ENCODE data around the gene CPT1A.

Gene CPT1A

DNA sequence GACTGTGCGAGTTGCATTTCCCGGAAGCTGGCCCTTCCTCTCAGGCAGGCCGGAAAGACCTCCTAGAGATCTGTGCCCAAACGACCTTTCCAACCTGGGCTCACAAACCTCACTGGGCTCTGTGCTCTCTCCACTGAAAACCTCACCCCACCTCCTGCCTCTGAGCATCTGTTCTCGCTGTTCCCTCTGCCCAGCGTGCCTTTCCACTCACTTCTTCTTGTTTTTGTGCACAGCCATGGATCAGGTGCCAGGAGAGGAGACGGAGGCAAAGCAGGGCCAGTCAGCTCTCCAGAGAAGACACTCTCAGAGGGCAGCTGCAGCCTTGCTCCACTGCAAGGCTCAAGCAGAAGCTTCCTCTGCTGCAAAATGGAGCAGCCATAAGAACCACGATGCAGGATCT lies 10.9 kb upstream of the CPT1A start:
- DNase-seq, result no peak

DNA sequence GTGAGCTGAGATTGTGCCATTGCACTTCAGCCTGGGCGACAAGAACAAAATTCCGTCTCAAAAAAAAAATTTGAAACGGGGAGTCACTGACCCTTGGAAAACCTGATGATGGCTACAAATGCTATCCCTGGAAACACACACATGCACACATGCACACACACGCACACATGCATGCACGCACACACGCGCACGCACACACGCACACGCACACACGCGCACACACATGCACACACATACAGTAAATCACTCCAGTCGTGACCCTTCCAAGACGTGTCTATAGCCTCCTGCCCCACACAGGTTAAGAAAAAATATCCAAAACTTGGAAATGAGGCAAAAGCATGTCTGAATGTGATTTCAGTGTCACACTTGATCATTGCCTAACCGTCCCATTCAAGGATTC lies 6.7 kb upstream of the CPT1A start:
- no peak for DNase-seq

DNA sequence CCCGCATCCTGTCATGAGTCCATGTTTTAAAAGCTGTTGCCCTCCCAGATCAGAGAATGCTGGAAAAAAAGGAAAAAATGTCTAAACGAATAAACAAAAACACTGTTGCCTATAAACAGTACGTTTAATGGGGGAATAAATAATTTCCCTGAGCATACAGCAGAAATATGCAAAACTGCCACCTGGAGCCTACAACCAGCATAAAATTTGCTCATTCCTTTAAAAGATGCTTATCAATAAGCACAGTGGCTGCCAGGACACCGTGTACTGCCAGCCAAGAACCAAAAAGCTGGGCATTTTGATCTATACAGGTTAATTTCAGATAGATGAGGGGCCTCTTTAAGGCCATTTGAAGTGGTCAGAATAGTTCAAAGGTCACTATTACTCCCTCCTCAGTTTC lies 5.7 kb upstream of the CPT1A start:
- no peak for DNase-seq

DNA sequence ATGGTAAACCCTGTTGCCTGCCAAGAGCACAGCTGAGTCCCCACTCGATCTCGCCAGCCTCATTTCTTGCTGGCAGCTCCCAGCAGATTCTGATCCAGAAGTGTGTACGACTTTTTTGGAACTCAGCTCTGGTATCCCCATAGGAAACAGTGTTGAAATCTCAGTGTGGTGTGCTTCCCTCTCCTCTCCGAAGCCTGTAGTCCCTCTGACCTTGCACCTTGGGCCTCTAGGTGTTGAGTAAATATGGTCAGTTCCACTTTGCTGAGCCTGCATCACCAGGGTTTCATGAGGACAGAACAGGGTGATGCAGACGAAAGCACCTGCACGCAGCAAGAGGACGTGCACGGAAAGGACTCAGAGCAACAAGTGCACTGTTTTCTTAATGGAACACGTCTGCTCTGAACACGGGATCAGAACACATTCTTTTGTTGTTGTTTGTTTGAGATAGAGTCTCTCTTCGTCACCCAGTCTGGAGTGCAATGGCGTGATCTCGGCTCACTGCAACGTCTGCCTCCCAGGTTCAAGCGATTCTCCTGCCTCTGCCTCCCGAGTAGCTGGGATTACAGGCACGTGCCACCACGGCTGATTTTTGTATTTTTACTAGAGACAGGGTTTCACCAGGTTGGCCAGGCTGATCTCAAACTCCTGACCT lies 3.8 kb upstream of the CPT1A start:
- no peak for DNase-seq

DNA sequence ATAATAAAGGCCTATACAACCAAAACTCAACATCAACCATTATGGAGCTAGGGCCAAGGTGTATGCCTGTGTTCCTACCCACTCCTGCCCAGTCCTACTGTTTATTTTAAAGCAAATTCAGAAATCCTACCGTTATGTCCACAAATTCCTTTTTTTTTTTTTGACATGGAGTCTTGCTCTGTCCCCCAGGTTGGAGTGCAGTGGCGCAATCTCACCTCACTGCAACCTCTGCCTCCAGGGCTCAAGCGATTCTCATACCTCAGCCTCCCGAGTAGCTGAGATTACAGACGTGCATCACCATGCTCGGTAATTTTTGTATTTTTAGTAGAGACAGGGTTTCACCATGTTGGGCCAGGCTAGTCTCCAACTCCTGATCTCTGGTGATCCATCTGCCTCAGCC lies 3.1 kb upstream of the CPT1A start:
- DNase-seq, result no peak

DNA sequence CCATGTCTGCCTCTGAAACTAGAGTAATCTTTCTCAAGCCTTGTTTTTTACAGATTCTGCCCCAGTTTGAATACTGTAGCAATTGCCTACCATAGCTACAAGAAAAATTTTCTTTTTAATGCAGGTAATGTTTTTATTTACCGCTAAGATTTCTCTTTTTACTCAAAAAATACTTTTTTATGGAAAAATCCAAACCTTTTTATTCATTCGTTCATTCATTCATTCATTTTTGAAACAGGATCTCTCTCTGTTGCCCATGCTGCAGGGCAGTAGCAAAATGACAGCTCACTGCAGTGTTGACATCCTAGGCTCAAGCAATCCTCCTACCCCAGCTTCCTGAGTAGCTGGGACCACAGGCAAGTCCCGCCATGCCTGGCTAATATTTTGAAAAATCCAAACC lies 2.7 kb upstream of the CPT1A start:
- DNase-seq, result no peak

DNA sequence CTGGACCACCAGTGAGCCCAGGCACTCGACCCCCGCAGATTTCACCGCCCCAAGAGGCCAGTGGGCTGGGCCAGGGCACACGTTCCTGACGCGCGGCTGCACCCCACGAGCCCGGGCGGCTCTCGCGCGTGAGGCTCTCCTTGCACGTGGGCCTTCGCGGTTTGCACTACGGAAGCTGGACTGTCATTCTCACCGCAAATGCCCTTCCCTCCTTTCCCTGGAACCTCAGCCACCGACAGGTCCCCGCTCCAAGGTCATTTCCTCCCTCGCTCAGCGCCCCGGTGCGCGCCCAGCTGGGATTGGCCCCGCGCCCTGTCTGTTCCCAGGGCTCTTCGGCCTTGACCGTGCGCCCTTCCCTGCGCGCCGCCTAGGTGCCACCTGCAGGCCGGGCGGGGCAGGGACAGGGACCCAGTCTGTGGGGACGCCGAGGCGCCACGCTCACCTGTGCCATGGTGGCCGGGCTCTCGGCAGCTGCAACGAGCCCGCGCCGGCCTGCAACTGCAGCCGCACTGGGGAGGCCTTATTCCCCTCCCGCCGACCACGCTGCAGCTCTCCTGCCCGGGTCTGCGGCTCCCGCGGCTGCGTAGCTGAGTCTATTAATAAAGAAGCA lies 2.1 kb upstream of the CPT1A start:
- peak; percentile 35 for DNase-seq

DNA sequence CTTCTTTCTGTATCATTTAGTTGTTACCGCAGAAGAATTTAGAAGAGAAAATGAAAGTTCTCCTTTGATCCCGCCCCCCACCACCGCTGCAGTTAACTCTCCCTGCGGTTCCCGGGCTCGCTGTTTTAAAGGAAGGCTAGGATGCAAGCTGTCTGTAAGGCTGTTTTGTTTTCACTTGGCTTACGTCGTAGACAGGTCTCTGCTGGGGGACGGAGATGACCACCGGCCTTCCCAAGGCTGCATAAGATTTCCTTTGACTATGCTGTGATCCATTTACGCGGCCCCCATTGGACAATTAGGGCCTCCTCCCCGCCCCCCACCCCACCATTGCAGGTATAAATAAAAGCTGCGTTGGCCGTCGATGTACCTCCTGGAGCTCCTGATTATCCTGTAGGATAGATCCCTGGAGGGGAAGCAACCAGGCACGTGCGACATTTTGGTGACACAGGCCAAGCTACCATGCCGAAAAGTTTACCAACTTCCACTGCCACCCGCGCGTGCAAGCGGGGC lies 1.4 kb upstream of the CPT1A start:
- no peak for DNase-seq

DNA sequence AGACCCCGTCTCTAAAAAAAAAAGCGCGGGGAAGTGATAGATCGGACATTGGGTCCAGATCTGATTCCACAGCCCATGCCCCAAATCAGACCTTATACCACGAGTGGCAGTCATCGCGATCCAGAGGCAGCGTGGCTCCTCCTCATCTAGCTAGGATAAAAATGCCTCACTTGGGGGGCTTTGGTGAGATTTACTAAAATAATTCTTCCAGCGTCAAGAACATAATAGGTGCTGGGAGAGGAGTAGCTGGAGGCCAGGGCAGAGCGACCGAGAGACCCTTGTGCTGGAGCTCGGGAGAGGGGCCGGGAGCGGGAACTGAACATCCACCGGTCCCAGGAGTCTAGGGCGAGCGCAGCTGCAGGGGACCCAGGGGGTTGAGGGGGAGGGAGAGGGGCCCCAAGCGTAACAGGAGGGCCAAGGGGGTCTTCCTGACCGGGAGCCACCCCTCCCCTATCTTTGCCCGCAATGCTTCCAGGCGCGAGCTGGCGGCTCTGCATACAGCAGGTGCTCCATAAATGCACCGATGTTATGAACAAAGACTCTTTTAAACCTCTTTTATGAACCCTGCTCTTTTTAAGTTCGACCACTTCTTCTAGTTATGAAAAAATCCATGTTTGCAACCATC lies 823 bp upstream of the CPT1A start:
- DNase-seq, result no peak

DNA sequence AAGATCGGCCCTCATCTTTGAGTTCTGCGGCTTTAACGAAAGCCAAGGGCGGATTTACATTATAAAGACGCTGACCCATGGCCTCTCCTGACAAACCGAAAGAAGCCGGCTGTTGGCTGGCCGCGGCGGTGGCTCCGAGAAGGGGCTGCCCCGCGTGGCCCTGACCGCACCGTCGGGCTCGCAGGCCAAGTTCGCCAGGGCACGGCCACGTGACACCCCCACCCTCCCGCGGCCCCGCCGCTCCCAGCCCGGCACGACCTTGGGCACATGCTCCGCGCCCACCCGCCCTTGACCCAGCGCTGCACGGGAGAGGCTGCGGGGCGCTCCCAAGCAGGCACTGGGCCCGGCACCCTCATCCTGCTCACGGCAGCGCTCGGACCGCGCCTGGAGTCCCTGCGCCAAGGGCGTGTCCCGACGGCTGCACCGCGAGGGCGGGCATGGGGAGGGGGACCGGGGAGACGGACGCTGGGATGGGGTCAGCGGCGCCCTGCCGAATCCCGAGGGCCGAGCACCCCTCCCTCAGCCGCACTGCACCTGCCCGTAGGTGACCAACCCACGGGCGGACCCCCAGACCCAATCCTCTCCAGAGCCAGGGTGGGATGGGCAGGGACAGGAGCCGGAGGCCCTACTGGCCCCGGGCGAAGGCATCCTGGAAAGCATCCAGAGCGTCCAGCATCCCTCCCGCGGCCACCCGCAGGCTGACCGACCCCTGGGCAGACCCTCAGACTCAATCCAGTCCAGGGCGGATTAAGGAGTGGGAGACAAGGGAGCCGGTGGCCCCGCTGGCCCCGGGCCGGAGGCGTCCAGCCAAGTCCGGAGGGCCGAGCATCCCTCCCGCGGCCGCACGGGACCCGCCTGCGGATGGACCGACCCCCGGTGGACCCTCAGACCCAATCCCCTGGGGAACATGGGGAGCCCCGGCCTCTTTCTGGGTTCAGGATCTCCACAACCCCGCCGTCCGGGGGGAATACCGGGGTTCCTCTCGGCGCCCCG lies 759 bp downstream of the CPT1A start:
- no peak for DNase-seq

DNA sequence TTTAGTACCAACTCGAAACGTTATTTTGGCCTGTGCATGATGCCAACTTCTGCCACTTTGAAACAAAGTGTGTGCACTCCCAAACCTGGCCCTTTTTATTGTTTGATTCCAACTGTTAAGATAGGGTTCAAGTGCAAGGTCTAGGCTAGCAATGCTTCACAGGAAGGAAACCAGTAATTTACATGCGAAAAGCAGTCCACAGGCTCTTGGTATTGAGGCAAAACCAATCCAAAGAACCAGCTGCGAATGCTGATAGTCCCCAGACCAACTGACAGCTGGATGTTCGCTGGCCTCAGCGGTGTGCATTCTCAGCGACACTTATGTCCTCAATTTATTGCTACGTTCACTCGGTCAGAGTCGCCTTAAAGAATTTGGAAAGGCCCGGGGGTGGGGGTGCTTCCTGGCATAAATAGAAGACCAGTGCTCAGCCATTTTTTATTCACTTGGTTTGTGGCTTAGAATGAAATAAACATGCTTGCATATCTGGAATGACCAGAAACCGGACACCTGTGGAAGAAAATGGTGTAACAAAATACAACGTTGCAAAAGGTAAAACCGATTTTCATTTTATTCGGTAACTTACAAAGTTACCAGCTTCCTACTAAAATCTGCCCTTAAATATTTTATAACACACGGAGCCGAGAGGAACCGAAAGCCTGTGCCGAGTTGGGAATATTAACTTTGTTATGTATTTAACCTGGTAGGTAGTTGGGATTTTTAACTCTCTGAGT lies 1.6 kb downstream of the CPT1A start:
- no peak for DNase-seq

DNA sequence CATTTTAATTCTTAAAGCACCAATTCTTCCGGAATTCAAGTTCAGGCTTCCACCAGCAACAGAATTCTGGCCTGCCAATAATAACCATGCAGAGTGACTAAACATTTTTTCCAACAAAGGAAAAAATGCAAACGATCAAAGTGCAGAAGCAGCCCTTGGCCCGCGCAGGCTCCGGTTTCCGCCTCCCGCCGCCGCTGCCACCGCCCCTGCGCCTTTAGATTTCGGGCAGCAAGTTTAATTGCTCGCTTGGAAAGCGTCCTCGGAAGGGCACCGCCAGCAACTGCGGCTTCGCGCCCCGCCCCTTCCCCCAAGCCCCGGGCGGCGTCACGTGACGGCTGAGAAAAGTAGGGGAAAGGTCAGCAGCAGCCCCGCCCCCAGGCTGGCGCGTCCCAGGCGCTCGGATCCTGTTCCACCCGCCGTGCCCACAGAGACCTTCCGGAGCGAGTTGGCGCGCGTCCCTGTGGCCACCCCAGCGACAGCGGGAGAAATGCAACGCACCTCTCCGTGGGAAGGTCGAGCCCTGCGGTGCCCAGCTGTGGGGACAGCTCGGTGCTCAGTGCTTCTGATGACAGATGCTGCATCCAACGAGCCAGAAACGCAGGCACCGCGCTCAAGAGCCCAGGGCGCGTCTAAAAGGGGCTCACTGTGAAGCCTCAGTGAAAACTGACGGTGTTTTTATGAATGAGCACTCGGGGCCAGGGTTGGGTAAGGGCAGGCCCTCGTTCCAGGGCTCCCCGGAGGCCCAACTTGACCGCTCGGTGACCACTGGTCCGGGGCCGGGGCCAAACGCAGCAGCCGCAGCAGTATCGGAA lies 2.5 kb downstream of the CPT1A start:
- DNase-seq, result peak; percentile 92

DNA sequence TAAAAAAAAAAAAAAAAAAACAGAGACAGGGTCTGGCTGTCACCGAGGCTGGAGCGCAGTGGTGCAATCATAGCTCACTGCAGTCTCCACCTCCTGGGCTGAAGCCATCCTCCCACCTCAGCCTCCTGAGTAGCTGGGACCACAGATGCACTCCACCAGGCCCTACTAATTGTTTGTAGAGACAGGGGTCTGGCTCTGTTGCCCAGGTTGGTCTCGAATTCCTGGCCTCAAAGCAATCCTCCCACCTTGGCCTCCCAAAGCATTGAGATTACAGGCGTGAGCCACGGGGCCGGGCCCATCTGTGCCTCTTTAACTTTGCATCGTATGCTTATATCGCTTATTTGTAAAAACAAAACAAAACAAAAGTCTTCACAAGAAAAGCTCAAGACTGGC lies 3.1 kb downstream of the CPT1A start:
- DNase-seq, result no peak

DNA sequence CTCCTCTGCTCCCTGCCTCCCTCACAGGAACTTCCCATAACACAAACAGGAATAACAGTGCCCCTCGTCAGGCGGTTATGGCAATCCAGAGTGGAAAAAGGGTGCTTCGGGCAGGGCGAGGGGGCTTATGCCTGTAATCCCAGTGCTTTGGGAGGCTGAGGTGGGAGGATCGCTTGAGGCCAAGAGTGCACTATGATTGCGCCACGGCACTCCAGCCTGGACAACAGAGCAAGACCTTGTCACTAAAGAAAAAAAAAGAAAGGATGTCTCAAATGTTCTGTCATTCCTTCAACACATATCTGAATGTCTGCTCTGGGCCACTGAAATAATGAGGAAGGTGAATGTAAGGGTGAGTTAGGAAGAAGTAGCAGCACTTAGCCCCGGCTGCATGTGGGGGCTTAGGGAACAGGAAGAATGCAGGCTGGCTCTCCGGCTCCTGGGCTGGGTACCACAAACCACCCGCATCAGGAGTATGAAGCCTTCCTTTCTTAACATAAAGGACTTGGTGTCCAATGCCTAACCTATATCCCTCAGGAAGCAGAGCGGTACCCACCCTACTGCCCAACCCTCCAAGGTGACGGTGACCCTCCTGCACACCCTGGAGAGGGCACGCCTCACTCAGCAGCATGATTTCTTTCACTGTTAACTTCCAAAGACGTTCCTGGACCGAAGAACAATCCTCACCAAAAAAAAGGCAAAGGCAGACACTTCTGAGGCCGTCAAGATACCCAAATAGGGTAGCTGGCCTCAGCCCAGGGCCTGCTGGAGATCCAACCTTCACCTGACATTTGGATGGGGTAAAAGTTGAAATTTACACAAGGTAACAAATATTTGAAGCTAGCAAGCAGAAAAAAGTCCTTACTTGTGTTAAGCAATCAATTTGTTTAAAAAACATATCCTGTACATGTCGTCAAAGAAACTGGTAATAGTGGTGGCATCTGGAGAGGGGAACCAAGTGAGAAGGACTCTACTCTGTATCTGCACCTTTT lies 3.8 kb downstream of the CPT1A start:
- DNase-seq, result no peak

DNA sequence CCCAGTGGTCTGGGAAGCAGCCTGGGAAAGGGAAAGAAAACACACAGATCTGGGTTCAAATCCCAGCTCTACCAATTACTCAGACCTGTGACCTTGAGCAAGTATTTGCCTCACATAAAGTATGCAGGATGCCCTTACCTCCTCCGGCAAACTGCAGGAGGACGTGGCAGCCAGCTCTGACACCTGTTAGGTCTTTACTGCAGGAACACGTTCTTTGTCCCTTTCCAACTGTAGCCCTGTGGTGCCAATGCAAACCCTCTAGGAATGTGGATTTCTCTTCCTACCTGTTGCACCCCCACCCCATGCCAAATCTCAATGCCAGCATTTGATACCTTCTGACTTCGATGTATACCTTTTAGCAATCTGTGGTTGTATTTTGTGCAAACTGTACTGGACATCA lies 6.0 kb downstream of the CPT1A start:
- no peak for DNase-seq

DNA sequence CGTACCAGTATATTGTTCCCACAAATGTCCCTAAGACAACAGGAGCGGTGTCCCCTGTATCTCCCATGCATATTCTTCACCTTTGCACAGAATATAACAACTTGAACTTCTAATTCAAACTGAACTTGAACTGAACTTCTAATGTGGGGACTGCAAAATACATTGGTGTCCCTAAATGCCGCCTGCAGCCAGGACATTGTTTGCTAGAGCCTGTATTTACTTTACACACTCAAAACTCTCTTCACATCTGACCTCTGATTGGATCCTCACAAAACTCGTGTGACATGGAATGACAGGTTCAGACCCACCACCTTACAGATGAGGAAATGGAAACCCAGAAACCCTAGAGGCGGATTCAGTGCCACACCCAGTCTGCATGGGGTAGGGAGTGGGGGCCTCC lies 6.4 kb downstream of the CPT1A start:
- no peak for DNase-seq

DNA sequence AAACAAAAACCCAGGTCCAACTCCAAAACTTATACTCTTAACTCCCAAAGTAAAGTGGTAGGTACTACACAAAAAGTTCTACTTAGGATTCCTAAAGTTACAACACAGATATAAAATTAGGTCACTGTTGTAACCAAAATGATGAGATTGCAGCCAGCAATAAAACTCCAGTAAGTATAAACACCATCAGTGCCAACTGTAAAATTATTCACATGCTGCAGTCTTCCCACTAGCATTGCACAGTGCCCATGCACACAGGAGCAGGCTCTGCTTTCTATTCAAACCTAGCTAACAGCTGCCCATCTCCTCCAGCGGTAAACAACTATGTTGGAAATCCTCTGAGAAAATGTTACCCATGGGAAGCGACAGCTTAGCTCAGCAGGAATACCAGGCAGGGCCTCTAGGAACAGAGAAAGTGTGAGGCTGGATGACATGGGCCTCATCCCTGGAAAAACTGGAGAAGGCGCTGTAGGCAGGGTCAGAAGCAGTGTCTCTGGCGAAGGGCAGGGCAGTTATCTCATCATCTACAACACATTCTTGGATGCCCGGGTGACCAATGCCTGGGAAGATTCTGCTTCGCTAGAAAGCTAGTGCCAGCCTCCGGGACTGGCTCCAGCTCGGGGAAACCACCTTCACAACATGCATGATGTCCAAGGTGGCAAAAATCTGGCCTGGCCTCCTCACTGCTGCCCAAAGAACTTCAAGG lies 9.1 kb downstream of the CPT1A start:
- DNase-seq, result no peak

DNA sequence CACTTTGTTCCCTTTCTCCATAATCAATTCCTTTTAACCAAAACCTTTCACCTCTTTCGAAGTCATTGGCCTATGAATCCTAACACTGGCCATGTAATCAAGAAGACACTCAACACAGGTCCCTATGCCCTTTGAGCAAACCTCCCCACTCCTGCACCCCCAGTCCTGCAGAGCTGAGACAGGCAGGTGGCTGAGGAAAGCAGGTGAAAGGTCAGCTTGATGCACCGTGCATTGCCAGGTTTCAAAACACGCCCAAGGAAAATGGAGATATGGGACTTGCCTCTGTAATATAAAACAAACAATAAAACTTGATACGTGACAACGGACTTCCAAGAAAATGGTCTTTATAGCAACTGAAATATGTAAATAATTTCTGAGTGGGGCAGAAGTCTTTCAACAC lies 10.6 kb downstream of the CPT1A start:
- no peak for DNase-seq

DNA sequence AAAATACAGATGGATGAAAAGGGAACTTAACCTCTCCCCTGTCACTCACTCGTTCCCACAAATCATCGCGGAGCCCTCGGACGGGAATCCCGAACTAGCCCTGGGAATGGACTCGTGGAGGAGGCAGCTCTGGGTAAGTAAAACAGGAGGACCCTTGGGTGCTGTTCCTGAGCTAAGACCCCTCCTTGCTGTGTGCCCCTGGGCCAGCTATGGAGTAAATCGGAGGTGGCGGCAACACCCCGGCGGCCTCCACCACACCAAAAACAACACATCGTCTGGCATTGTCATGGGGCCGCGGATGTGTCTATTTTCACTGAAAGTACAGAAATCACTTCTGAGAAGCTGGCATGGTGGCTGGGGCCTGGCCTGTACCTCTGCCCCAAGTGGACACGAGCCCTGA lies 12.1 kb downstream of the CPT1A start:
- no peak for DNase-seq

DNA sequence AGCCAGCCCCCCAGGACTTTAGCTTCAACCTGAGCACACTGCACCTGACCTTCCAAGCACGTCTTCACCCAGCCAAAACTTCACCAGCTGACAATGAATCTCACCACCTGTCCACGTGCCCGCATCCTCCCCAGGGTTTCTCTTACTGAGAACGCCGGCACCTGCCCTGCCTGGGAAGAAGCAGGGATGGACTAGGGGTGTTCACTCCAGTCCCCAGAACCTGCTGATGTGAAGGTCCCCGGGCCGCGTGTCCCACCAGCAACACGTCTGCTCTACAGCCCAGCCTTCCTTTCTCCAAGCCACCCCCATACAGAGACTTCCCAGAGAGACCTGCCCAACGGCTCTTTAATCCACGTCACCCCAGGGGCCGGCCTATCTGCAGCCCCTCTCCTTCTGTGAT lies 12.8 kb downstream of the CPT1A start:
- no peak for DNase-seq
